Uterus (tissue), 4 donors: Measurements from ENCODE around the gene UBE2H. TPM values are rescaled to one million over a fixed set of nuclear protein-coding genes. Genes with fewer than 3 reads are reported as not detected.

Experiments
- DNase-seq, 2 donors: peaks; one replicate each; pipeline ENCODE4 v3.0.0-alpha.2; 2019 to 2020
- H3K27ac ChIP-seq, 2 donors: fragments of 200-600 bp; sonication (generic); 1 replicate in 1 of 2; 2 replicates in 1 of 2; pipeline ENCODE4 v1.5.1; 2016 to 2018
- H3K27me3 ChIP-seq, 2 donors: fragments of 200-600 bp; sonication (generic); one replicate each; pipeline ENCODE4 v1.5.1; 2018 to 2019; ENCODE audit warnings: control low read depth in 1 of 2
- H3K36me3 ChIP-seq, 2 donors: fragments of 200-600 bp; sonication (generic); one replicate each; pipeline ENCODE4 v1.5.1; 2019; ENCODE audit warnings: control low read depth in 1 of 2
- H3K4me1 ChIP-seq, 2 donors: fragments of 200-600 bp; sonication (generic); one replicate each; pipeline ENCODE4 v1.5.1; 2018 to 2019; ENCODE audit warnings: control low read depth in 1 of 2
- H3K4me3 ChIP-seq, 2 donors: fragments of 200-600 bp; sonication (generic); 1 replicate in 1 of 2; 2 replicates in 1 of 2; pipeline ENCODE4 v1.5.1; 2018 to 2019; ENCODE audit warnings: mild to moderate bottlenecking in 1 of 2
- H3K9me3 ChIP-seq, 2 donors: fragments of 200-600 bp; sonication (generic); one replicate each; pipeline ENCODE4 v1.5.1; 2019; ENCODE audit warnings: control low read depth in 1 of 2
- POLR2A ChIP-seq, 2 donors: fragments of 450-650 bp; IDR thresholded peaks; one replicate each; pipeline ENCODE4 v1.6.1; 2016; ENCODE audit warnings: antibody characterized with exemption in 2 of 2, mild to moderate bottlenecking in 1 of 2, moderate library complexity in 1 of 2
- intact Hi-C: fragments of 100-400 bp; cut with DNase I; formaldehyde crosslinking; loops from one replicate; pipeline ENCODE4 v1.15.1; 2023; ENCODE audit warnings: low total_unique reads
- total RNA-seq, 4 donors: library from RNA; depleted of rRNA in 3 of 4; stranded (reverse); fragments of >200 nt in 3 of 4; gene quantifications; one replicate each; pipeline versions ENCODE4 v1.1.0 to v1.2.4, GENCODE V29; 2014 to 2023
- TF ChIP-seq, protein P1 (sequence below), 4 experiments: fragments of 200-600 bp in 2 of 4; fragments of 450-650 bp in 2 of 4; sonication (generic) in 2 of 4; IDR thresholded peaks; one replicate each; pipeline ENCODE4 v1.5.1; 2016 to 2019; ENCODE audit warnings: antibody characterized with exemption in 4 of 4, mild to moderate bottlenecking in 2 of 4, moderate library complexity in 1 of 4
- donor health status: DM: yes; HTN: yes; CAD: no.

The UBE2H gene
- total RNA-seq, 4 donors from 2014 or later: 35.4 to 99.8 (median 53.1) TPM

DNA sequence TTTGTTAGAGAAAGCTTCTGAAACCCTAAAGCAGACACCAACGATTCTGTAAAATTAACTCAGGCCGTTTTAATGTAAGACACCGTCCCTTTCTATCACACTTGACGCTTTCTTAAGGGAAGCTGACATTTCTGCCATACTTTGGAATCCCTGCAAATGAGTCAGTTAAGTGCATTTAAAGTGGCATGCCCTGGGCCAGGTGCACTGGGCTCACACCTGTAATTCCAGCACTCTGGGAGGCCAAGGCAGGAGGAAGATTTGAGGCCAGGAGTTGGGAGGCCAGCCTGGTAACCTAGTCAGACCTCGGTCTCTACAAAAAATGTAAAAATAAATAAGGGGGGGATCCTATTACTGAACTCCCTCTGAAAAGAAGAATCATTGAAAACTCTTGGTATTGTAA is 4.4 kb downstream of the UBE2H start:
- H3K4me3 ChIP-seq: no peak overlapping the region
- intact Hi-C loops: no loop called here
- TF ChIP-seq POLR2A (IDR thresholded peaks at IDR 0.05): no peak
- TF ChIP-seq, protein P1, sequence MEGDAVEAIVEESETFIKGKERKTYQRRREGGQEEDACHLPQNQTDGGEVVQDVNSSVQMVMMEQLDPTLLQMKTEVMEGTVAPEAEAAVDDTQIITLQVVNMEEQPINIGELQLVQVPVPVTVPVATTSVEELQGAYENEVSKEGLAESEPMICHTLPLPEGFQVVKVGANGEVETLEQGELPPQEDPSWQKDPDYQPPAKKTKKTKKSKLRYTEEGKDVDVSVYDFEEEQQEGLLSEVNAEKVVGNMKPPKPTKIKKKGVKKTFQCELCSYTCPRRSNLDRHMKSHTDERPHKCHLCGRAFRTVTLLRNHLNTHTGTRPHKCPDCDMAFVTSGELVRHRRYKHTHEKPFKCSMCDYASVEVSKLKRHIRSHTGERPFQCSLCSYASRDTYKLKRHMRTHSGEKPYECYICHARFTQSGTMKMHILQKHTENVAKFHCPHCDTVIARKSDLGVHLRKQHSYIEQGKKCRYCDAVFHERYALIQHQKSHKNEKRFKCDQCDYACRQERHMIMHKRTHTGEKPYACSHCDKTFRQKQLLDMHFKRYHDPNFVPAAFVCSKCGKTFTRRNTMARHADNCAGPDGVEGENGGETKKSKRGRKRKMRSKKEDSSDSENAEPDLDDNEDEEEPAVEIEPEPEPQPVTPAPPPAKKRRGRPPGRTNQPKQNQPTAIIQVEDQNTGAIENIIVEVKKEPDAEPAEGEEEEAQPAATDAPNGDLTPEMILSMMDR (IDR thresholded peaks at IDR 0.05): no peak
- no peaks in the 10 kb centered on the region for H3K36me3 ChIP-seq
- H3K27ac ChIP-seq: peak overlapping the region; percentile 92 to 96
- no peak for DNase-seq
- no peaks in the 10 kb centered on the region for H3K9me3 ChIP-seq
- peaks cover 5 to 6% of the 10 kb centered on the region in 2 donors for H3K4me1 ChIP-seq
- H3K27me3 ChIP-seq: no peaks in the 10 kb centered on the region

DNA sequence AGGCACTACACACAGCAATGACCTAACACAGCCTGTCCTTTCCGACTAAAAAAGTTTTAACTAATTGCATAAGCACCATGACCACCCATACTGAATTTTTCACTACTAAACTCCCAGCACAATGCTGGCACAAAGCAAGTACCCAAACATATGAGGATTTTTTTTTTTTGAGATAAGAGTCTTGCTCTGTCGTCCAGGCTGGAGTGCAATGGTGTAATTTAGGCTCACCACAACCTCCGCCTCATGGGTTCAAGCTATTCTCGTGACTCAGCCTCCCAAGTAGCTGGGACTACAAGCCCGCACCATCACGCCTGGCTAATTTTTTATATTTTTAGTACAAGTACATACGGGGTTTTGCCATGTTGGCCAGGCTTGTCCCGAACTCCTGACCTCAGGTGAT is 5.1 kb downstream of the UBE2H start:
- H3K27ac ChIP-seq: peak overlapping the region; percentile 92 to 96
- no peaks in the 10 kb centered on the region for H3K9me3 ChIP-seq
- TF ChIP-seq POLR2A (IDR thresholded peaks at IDR 0.05): no peak
- TF ChIP-seq, protein P1 (IDR thresholded peaks at IDR 0.05): no peak
- H3K36me3 ChIP-seq: no peaks in the 10 kb centered on the region
- no peak overlapping the region for H3K4me3 ChIP-seq
- DNase-seq: no peak
- intact Hi-C loops: no loop called here
- peaks cover 5 to 6% of the 10 kb centered on the region in 2 donors for H3K4me1 ChIP-seq
- no peaks in the 10 kb centered on the region for H3K27me3 ChIP-seq

DNA sequence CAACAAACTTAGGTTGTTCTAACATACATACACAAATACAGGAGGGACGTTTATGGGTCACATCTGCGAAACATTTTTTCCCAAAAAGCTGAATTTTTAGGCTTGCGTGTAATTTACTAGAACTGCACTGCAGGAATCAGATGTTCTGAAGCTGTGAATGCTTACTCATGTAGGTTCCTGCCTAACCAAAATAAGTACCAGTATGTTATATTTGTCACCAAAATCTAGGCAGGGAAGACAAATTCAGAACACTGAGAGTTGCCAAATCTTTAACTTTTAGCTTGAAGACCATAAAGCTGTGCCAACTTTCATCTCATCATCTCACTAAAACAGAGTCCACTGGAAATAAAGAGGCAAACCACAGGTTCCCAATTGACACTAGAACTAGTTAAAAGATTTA is 5.7 kb downstream of the UBE2H start:
- intact Hi-C loops: no loop called here

DNA sequence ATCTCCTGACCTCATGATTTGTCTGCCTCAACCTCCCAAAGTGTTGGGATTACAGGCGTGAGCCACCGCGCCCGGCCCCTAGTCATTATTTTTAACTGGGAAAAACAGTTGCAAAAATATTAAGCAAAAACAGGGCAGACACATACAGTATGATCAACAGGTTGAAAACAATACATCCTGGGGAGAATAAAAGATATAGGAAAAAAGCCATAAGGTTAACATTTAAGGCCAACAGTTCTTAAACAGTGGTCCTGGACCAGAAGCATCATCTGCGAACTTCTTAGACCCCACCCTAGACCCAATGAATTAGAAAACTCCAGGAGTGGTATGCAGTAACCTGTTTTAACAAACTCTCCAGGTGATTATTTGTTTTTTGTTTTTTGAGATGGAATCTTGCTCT is 6.5 kb downstream of the UBE2H start:
- intact Hi-C loops: no loop called here
- peaks cover 5 to 6% of the 10 kb centered on the region in 2 donors for H3K4me1 ChIP-seq
- H3K36me3 ChIP-seq: no peaks in the 10 kb centered on the region
- H3K4me3 ChIP-seq: no peak overlapping the region
- no peak overlapping the region for H3K27ac ChIP-seq
- H3K27me3 ChIP-seq: no peaks in the 10 kb centered on the region
- no peak for TF ChIP-seq POLR2A (IDR thresholded peaks at IDR 0.05)
- TF ChIP-seq, protein P1 (IDR thresholded peaks at IDR 0.05): no peak
- DNase-seq: no peak
- H3K9me3 ChIP-seq: no peaks in the 10 kb centered on the region

More for the DNA sequence above, 5.7 kb downstream of the UBE2H start:
- H3K36me3 ChIP-seq: no peaks in the 10 kb centered on the region
- no peak for TF ChIP-seq POLR2A (IDR thresholded peaks at IDR 0.05)
- TF ChIP-seq, protein P1 (IDR thresholded peaks at IDR 0.05): no peak
- DNase-seq: no peak
- peak overlapping the region; percentile 92 to 96 for H3K27ac ChIP-seq
- peaks cover 5 to 6% of the 10 kb centered on the region in 2 donors for H3K4me1 ChIP-seq
- no peaks in the 10 kb centered on the region for H3K27me3 ChIP-seq
- no peaks in the 10 kb centered on the region for H3K9me3 ChIP-seq
- no peak overlapping the region for H3K4me3 ChIP-seq

DNA sequence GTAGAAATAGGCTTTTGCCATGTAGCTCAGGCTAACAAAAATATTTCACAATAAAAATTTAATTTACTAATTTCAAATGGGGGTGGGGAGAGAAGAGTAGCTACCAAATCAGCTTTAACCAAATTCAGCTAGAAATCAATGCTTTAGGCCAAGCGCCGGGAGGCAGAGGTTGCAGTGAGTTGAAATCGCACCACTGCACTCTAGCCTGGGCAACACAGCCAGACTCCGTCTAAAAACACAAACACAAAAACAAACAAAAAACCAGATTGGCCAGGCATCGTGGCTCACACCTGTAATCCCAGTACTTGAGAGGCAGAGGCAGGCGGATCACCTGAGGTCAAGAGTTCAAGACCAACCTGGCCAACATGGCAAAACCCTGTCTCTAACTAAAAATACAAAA is 9.4 kb downstream of the UBE2H start:
- H3K4me1 ChIP-seq: peaks cover 0 to 6% of the 10 kb centered on the region in 2 donors
- no peaks in the 10 kb centered on the region for H3K9me3 ChIP-seq

More for the DNA sequence above, 9.4 kb downstream of the UBE2H start:
- H3K27me3 ChIP-seq: no peaks in the 10 kb centered on the region
- DNase-seq: no peak
- no peaks in the 10 kb centered on the region for H3K36me3 ChIP-seq
- no peak overlapping the region for H3K27ac ChIP-seq
- intact Hi-C loops: no loop called here
- TF ChIP-seq POLR2A (IDR thresholded peaks at IDR 0.05): no peak
- TF ChIP-seq, protein P1 (IDR thresholded peaks at IDR 0.05): no peak
- H3K4me3 ChIP-seq: no peak overlapping the region
